Stimulated activated CD4-positive, alpha-beta T cell treated with anti-CD3 and anti-CD28 coated beads, Interleukin-1b, Interleukin-23, amount 100 ng/mL, for 4 hours (primary cell): Measurements from ENCODE around the gene CEP104.

Experiments
- DNase-seq, 2 donors: peaks; one replicate each; pipeline ENCODE4 v3.0.0-alpha.2; 2020; ENCODE audit warnings: low read depth in 2 of 2

Gene CEP104

GRCh38 chr1:3799976-3800685 lies 56.9 kb downstream of the CEP104 start:
- DNase-seq, result no peak

GRCh38 chr1:3796215-3797061 lies 60.6 kb downstream of the CEP104 start, which contains the start of gene LRRC47:
Gene LRRC47, minus strand, starts transcription at chr1:3796498. Its CDS starts 22 bp downstream, at chr1:3796476.
- DNase-seq, result peak; percentile 92 to 93

- no peak for DNase-seq
These were observed 61.4 kb downstream of the CEP104 start for GRCh38 chr1:3795453-3796214.

GRCh38 chr1:3790952-3791351 lies 66.1 kb downstream of the CEP104 start:
- DNase-seq, result no peak

GRCh38 chr1:3790500-3790923 lies 66.5 kb downstream of the CEP104 start:
- no peak for DNase-seq

- DNase-seq, result no peak
These were observed 67.3 kb downstream of the CEP104 start for GRCh38 chr1:3789421-3790300.

GRCh38 chr1:3788756-3789420 lies 68.1 kb downstream of the CEP104 start:
- DNase-seq, result no peak

GRCh38 chr1:3787745-3788605 lies 69.0 kb downstream of the CEP104 start:
- DNase-seq, result no peak

- no peak for DNase-seq
These were observed 69.7 kb downstream of the CEP104 start for GRCh38 chr1:3787349-3787715.

GRCh38 chr1:3786468-3787348 lies 70.3 kb downstream of the CEP104 start:
- DNase-seq, result no peak

- DNase-seq, result no peak
These were observed 71.4 kb downstream of the CEP104 start for GRCh38 chr1:3785456-3786157.

GRCh38 chr1:3785045-3785444 lies 72.0 kb downstream of the CEP104 start:
- DNase-seq, result no peak

GRCh38 chr1:3783651-3784474 lies 73.1 kb downstream of the CEP104 start:
- no peak for DNase-seq

- DNase-seq, result no peak
These were observed 76.1 kb downstream of the CEP104 start for GRCh38 chr1:3780901-3781300.

GRCh38 chr1:3779912-3780416 lies 77.0 kb downstream of the CEP104 start:
- no peak for DNase-seq

GRCh38 chr1:3779265-3779911 lies 77.6 kb downstream of the CEP104 start:
- DNase-seq, result no peak
